SK-N-SH (cell line): ENCODE data around the gene PIMREG. TPM values are rescaled to one million over a fixed set of nuclear protein-coding genes. Genes with fewer than 3 reads are reported as not detected.

Source experiments
- CTCF ChIA-PET: fragments of 300-600, 350-600 bp; formaldehyde crosslinking; extraction: SDS; loops from one replicate; lab custom pipeline; 2021; lab: Yijun Ruan, JAX
- POLR2A ChIA-PET: fragments of 350-600 bp; sonication (Branson Sonifier 250); formaldehyde crosslinking; extraction: SDS; loops from one replicate; lab custom pipeline; 2020; ENCODE audit warnings: antibody characterized with exemption, inconsistent platforms; lab: Yijun Ruan, JAX
- DNase-seq: peaks from one replicate; pipeline ENCODE4 v3.0.0; 2012
- H2AFZ ChIP-seq: fragments of 200-600 bp; sonication (generic); 2 replicates; pipeline ENCODE4 v1.8.1; 2016; ENCODE audit warnings: antibody characterized with exemption, mild to moderate bottlenecking, low read depth
- H3F3A ChIP-seq: fragments of 200-600 bp; sonication (generic); replicated peaks from 2 replicates; pipeline ENCODE3; 2016; ENCODE audit warnings: antibody characterized with exemption, mild to moderate bottlenecking; ENCODE audit not compliant: insufficient read depth
- H3K27ac ChIP-seq, 2 experiments: fragments of 200-500 bp in 1 of 2; fragments of 200-600 bp in 1 of 2; sonication (Bioruptor generic) in 1 of 2; sonication (generic), shearing (Covaris generic) in 1 of 2; 2 replicates each; pipeline versions ENCODE4 v1.5.1 to v1.6.1; 2014 to 2016; ENCODE audit warnings: low read depth in 2 of 2, inconsistent platforms in 1 of 2, low read length in 1 of 2, mild to moderate bottlenecking in 1 of 2, mixed read lengths in 1 of 2
- H3K27me3 ChIP-seq: fragments of 200-600 bp; sonication (generic), shearing (Covaris generic); 2 replicates; pipeline ENCODE4 v1.6.1; 2016; ENCODE audit warnings: mixed run types; ENCODE audit not compliant: insufficient read depth
- H3K36me3 ChIP-seq, 2 experiments: fragments of 200-500 bp in 1 of 2; fragments of 200-600 bp in 1 of 2; sonication (Bioruptor generic) in 1 of 2; sonication (generic) in 1 of 2; replicated peaks in 1 of 2; 2 replicates each; pipeline versions ENCODE3 to v1.5.1; 2014 to 2016; ENCODE audit warnings: low read length in 1 of 2, mild to moderate bottlenecking in 1 of 2; ENCODE audit not compliant: insufficient read depth in 2 of 2, control insufficient read depth in 1 of 2
- H3K4me1 ChIP-seq, 2 experiments: fragments of 200-500 bp in 1 of 2; fragments of 200-600 bp in 1 of 2; sonication (Bioruptor generic) in 1 of 2; sonication (generic), shearing (Covaris generic) in 1 of 2; 2 replicates each; pipeline versions ENCODE4 v1.5.1 to v1.6.1; 2014 to 2016; ENCODE audit warnings: low read depth in 1 of 2, low read length in 1 of 2, mixed run types in 1 of 2; ENCODE audit not compliant: insufficient read depth in 2 of 2, control insufficient read depth in 1 of 2
- H3K4me2 ChIP-seq: fragments of 200-600 bp; sonication (generic), shearing (Covaris generic); 2 replicates; pipeline ENCODE4 v1.6.1; 2017; ENCODE audit warnings: mixed run types
- H3K4me3 ChIP-seq, 2 experiments: fragments of 200-500 bp in 1 of 2; fragments of 200-600 bp in 1 of 2; sonication (Bioruptor generic) in 1 of 2; sonication (generic), shearing (Covaris generic) in 1 of 2; 2 replicates each; pipeline versions ENCODE4 v1.5.1 to v1.8.1; 2014 to 2016; ENCODE audit warnings: low read depth in 2 of 2, inconsistent platforms in 1 of 2, low read length in 1 of 2, mild to moderate bottlenecking in 1 of 2, mixed read lengths in 1 of 2, moderate library complexity in 1 of 2
- H3K79me2 ChIP-seq: fragments of 200-600 bp; sonication (generic); 2 replicates; pipeline ENCODE4 v1.8.1; 2017; ENCODE audit warnings: mild to moderate bottlenecking; ENCODE audit not compliant: insufficient read depth
- H3K9ac ChIP-seq: fragments of 200-600 bp; sonication (generic); 2 replicates; pipeline ENCODE4 v1.6.1; 2017; ENCODE audit warnings: mixed run types
- H3K9me2 ChIP-seq: fragments of 200-600 bp; sonication (generic); 2 replicates; pipeline ENCODE4 v1.6.1; 2017; ENCODE audit warnings: mixed run types
- H3K9me3 ChIP-seq: fragments of 200-600 bp; sonication (generic); 2 replicates; pipeline ENCODE4 v1.6.1; 2017; ENCODE audit warnings: mixed run types, mild to moderate bottlenecking, moderate library complexity
- H4K20me1 ChIP-seq: fragments of 200-600 bp; sonication (generic); 2 replicates; pipeline ENCODE4 v1.6.1; 2017; ENCODE audit warnings: mild to moderate bottlenecking, mixed run types; ENCODE audit not compliant: insufficient read depth
- ELF1 ChIP-seq: IDR thresholded peaks from 2 replicates; pipeline ENCODE4 v1.4.0; 2012
- FOXM1 ChIP-seq: IDR thresholded peaks from 2 replicates; pipeline ENCODE4 v1.4.0; 2012; ENCODE audit warnings: low read depth, mild to moderate bottlenecking
- GABPA ChIP-seq: IDR thresholded peaks from 2 replicates; pipeline ENCODE4 v1.4.0; 2012; ENCODE audit warnings: low read depth, mild to moderate bottlenecking
- JUND ChIP-seq: IDR thresholded peaks from 2 replicates; pipeline ENCODE4 v1.4.0; 2012
- RAD21 ChIP-seq: IDR thresholded peaks from 2 replicates; pipeline ENCODE4 v1.6.1; 2012; ENCODE audit warnings: mild to moderate bottlenecking, low read length
- RCOR1 ChIP-seq: fragments of 150-350 bp; IDR thresholded peaks from 2 replicates; pipeline ENCODE4 v1.6.1; 2017; ENCODE audit warnings: antibody characterized with exemption, low read length
- RXRA ChIP-seq: IDR thresholded peaks from 2 replicates; pipeline ENCODE4 v1.4.0; 2012; ENCODE audit warnings: low read depth, mild to moderate bottlenecking, borderline replicate concordance
- SMC3 ChIP-seq: IDR thresholded peaks from 2 replicates; pipeline ENCODE4 v1.6.1; 2012; ENCODE audit warnings: low read depth, low read length, improper control_type of control experiment
- TAF1 ChIP-seq: IDR thresholded peaks from 2 replicates; pipeline ENCODE4 v1.6.1; 2012; ENCODE audit warnings: low read depth, mild to moderate bottlenecking, low read length, moderate library complexity, borderline replicate concordance
- WGBS: methylation state at CpG from one replicate; pipeline ENCODE4 v1.1.6; 2017; ENCODE audit warnings: low lambda C conversion rate; 5-methylcytosine and 5-hydroxymethylcytosine counted together
- polyA plus RNA-seq, 3 experiments: library from polyadenylated mRNA; depleted of rRNA; stranded (reverse); fragments of >200 nt; gene quantifications; 2 replicates each; pipeline ENCODE4 v1.2.3, GENCODE V29; 2012
- TF ChIP-seq, protein P1 (sequence below): IDR thresholded peaks from 2 replicates; pipeline ENCODE4; 2012
- TF ChIP-seq, protein P2 (sequence below): fragments of 200-600 bp; sonication (generic); IDR thresholded peaks from 2 replicates; pipeline ENCODE4 v1.6.1; 2017; ENCODE audit warnings: antibody characterized with exemption, mild to moderate bottlenecking, moderate library complexity
- TF ChIP-seq, protein P3 (sequence below): IDR thresholded peaks from 2 replicates; pipeline ENCODE4 v1.4.0; 2012; ENCODE audit warnings: low read depth, borderline replicate concordance
- TF ChIP-seq, protein P4 (sequence below): fragments of 150-350 bp; IDR thresholded peaks from 2 replicates; pipeline ENCODE4 v1.6.1; 2016; ENCODE audit warnings: mild to moderate bottlenecking, low read depth, low read length

PIMREG gene
- polyA plus RNA-seq, 1 of the 3 experiments (the other 2 are of a cell fraction) = 19.6 TPM

DNA sequence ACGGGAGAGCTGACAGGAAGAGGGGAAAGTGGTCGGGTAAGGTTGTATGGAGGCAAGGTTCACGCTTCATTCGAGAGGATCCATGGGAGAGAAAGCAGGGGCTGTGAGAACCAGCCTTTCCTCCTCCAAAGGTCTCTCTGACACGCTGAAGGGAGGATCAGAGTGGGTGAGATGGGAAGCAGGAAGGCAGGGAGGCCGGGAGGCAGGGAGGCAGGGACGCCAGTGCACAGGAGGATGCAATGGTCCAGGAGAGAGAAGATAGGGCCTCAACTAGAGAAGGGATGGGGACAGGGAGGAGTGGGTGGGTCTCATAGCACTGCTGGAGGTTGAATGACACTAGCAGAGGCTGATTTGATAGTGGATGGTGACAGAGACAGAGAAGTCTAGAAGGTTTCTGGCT, 54.1 kb downstream of the PIMREG start:
- CTCF ChIA-PET = no interaction called here
- H3K9me2 ChIP-seq = no peaks in the 10 kb centered on the region
- WGBS = 71% methylated on average over 7 of the region's 7 CpGs
- TF ChIP-seq RAD21 = no peak
- TF ChIP-seq ELF1 = no peak
- TF ChIP-seq, protein P1, sequence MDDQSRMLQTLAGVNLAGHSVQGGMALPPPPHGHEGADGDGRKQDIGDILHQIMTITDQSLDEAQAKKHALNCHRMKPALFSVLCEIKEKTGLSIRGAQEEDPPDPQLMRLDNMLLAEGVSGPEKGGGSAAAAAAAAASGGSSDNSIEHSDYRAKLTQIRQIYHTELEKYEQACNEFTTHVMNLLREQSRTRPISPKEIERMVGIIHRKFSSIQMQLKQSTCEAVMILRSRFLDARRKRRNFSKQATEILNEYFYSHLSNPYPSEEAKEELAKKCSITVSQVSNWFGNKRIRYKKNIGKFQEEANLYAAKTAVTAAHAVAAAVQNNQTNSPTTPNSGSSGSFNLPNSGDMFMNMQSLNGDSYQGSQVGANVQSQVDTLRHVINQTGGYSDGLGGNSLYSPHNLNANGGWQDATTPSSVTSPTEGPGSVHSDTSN = no peak
- TF ChIP-seq TAF1 = no peak
- no peak for TF ChIP-seq RCOR1
- TF ChIP-seq RXRA = no peak
- no peak for TF ChIP-seq JUND
- TF ChIP-seq, protein P2, sequence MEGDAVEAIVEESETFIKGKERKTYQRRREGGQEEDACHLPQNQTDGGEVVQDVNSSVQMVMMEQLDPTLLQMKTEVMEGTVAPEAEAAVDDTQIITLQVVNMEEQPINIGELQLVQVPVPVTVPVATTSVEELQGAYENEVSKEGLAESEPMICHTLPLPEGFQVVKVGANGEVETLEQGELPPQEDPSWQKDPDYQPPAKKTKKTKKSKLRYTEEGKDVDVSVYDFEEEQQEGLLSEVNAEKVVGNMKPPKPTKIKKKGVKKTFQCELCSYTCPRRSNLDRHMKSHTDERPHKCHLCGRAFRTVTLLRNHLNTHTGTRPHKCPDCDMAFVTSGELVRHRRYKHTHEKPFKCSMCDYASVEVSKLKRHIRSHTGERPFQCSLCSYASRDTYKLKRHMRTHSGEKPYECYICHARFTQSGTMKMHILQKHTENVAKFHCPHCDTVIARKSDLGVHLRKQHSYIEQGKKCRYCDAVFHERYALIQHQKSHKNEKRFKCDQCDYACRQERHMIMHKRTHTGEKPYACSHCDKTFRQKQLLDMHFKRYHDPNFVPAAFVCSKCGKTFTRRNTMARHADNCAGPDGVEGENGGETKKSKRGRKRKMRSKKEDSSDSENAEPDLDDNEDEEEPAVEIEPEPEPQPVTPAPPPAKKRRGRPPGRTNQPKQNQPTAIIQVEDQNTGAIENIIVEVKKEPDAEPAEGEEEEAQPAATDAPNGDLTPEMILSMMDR = no peak
- TF ChIP-seq FOXM1 = no peak
- no peak for TF ChIP-seq SMC3
- TF ChIP-seq, protein P3, sequence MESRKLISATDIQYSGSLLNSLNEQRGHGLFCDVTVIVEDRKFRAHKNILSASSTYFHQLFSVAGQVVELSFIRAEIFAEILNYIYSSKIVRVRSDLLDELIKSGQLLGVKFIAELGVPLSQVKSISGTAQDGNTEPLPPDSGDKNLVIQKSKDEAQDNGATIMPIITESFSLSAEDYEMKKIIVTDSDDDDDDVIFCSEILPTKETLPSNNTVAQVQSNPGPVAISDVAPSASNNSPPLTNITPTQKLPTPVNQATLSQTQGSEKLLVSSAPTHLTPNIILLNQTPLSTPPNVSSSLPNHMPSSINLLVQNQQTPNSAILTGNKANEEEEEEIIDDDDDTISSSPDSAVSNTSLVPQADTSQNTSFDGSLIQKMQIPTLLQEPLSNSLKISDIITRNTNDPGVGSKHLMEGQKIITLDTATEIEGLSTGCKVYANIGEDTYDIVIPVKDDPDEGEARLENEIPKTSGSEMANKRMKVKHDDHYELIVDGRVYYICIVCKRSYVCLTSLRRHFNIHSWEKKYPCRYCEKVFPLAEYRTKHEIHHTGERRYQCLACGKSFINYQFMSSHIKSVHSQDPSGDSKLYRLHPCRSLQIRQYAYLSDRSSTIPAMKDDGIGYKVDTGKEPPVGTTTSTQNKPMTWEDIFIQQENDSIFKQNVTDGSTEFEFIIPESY = no peak
- TF ChIP-seq, protein P4, sequence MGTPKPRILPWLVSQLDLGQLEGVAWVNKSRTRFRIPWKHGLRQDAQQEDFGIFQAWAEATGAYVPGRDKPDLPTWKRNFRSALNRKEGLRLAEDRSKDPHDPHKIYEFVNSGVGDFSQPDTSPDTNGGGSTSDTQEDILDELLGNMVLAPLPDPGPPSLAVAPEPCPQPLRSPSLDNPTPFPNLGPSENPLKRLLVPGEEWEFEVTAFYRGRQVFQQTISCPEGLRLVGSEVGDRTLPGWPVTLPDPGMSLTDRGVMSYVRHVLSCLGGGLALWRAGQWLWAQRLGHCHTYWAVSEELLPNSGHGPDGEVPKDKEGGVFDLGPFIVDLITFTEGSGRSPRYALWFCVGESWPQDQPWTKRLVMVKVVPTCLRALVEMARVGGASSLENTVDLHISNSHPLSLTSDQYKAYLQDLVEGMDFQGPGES = no peak
- no peak for TF ChIP-seq GABPA
- TF ChIP-seq, all 33 proteins: peak for 0
- H3K27me3 ChIP-seq = no peaks in the 10 kb centered on the region
- no peaks in the 10 kb centered on the region for H3K79me2 ChIP-seq
- no peaks in the 10 kb centered on the region for H3K9me3 ChIP-seq
- H2AFZ ChIP-seq = no peak overlapping the region
- H3K4me1 ChIP-seq = peaks cover 5 to 6% of the 10 kb centered on the region in 2 experiments; a peak in 2 of 4 replicates
- H3K4me2 ChIP-seq = no peak overlapping the region
- POLR2A ChIA-PET = no interaction called here
- no peaks in the 10 kb centered on the region for H3F3A ChIP-seq
- H3K4me3 ChIP-seq = no peak overlapping the region
- no peak for DNase-seq
- H3K9ac ChIP-seq = no peak overlapping the region
- no peaks in the 10 kb centered on the region for H3K36me3 ChIP-seq
- H3K27ac ChIP-seq = no peak overlapping the region
- no peaks in the 10 kb centered on the region for H4K20me1 ChIP-seq
